H1 (cell line): ENCODE measurements around the gene NAALADL1. TPM values are rescaled to one million over a fixed set of nuclear protein-coding genes. Genes with fewer than 3 reads are reported as not detected.

Experiments used
- CTCF ChIA-PET: fragments of 300-600 bp; sonication (Branson Sonifier 250); formaldehyde crosslinking; loops from one replicate; lab custom pipeline; 2021; ENCODE audit not compliant: partially characterized antibody; lab: Charles Lee
- POLR2A ChIA-PET: fragments of 300-600 bp; sonication (Branson Sonifier 250); formaldehyde crosslinking; loops from one replicate; lab custom pipeline; 2021; ENCODE audit warnings: inconsistent platforms; ENCODE audit not compliant: partially characterized antibody; lab: Charles Lee
- DNase-seq, 2 experiments: peaks; one replicate each; pipeline versions ENCODE4 v3.0.0 to v3.0.0-alpha.2; 2010 to 2022; ENCODE audit warnings: low spot score in 2 of 2, low read depth in 1 of 2, mixed read lengths in 1 of 2
- FAIRE-seq: peaks from 2 replicates; lab custom pipeline; 2011; peaks lifted over from hg19 to GRCh38; lab: Jason Lieb, UNC
- H2AFZ ChIP-seq: 2 replicates; pipeline ENCODE4 v1.8.1; 2012; ENCODE audit warnings: low read length, inconsistent platforms
- H2AK5ac ChIP-seq: 2 replicates; pipeline ENCODE4 v1.6.1; 2013; ENCODE audit warnings: low read depth, low read length
- H2BK120ac ChIP-seq: replicated peaks from 2 replicates; pipeline ENCODE3; 2013; ENCODE audit warnings: low read depth, low read length, inconsistent platforms
- H2BK12ac ChIP-seq: 2 replicates; pipeline ENCODE4 v1.6.1; 2013; ENCODE audit warnings: low read depth, low read length
- H2BK15ac ChIP-seq: 2 replicates; pipeline ENCODE4 v1.6.1; 2013; ENCODE audit warnings: low read length
- H2BK20ac ChIP-seq: 2 replicates; pipeline ENCODE4 v1.6.1; 2013; ENCODE audit warnings: low read length
- H2BK5ac ChIP-seq: 2 replicates; pipeline ENCODE4 v1.6.1; 2013; ENCODE audit warnings: low read depth, low read length
- H3K14ac ChIP-seq: 2 replicates; pipeline ENCODE4 v1.6.1; 2013; ENCODE audit warnings: inconsistent platforms; ENCODE audit not compliant: insufficient read length
- H3K18ac ChIP-seq: 2 replicates; pipeline ENCODE4 v1.6.1; 2013; ENCODE audit warnings: low read length; ENCODE audit errors: extremely low read depth
- H3K23ac ChIP-seq: 2 replicates; pipeline ENCODE4 v1.6.1; 2013; ENCODE audit warnings: inconsistent platforms; ENCODE audit not compliant: insufficient read length
- H3K23me2 ChIP-seq: 2 replicates; pipeline ENCODE4 v1.6.1; 2013; ENCODE audit warnings: low read depth, low read length
- H3K27ac ChIP-seq: 2 replicates; pipeline ENCODE4 v1.6.1; 2011; ENCODE audit warnings: low read depth, low read length, inconsistent platforms
- H3K27me3 ChIP-seq, 4 experiments: replicated peaks in 1 of 4; 1 replicate in 1 of 4; 2 replicates in 3 of 4; pipeline versions ENCODE4 v1.6.1 to v1.8.1; 2011 to 2013; ENCODE audit warnings: low read length in 3 of 4, mild to moderate bottlenecking in 3 of 4, inconsistent platforms in 2 of 4, mixed read lengths in 2 of 4, moderate library complexity in 1 of 4; ENCODE audit not compliant: control insufficient read depth in 3 of 4, insufficient read depth in 3 of 4; ENCODE audit errors: extremely low read depth in 1 of 4
- H3K36me3 ChIP-seq, 4 experiments: 2 replicates each; pipeline versions ENCODE4 v1.6.1 to v1.8.1; 2011 to 2013; ENCODE audit warnings: mild to moderate bottlenecking in 4 of 4, low read length in 3 of 4, moderate library complexity in 2 of 4, control low read depth in 1 of 4, inconsistent platforms in 1 of 4; ENCODE audit not compliant: insufficient read depth in 4 of 4, control insufficient read depth in 2 of 4
- H3K4ac ChIP-seq: replicated peaks from 2 replicates; pipeline ENCODE3; 2013; ENCODE audit warnings: low read length, low read depth, mixed read lengths, inconsistent platforms; ENCODE audit not compliant: insufficient read length
- H3K4me1 ChIP-seq, 4 experiments: replicated peaks in 1 of 4; 1 replicate in 1 of 4; 2 replicates in 3 of 4; pipeline versions ENCODE4 v1.6.1 to v1.8.1; 2011 to 2013; ENCODE audit warnings: low read length in 3 of 4, inconsistent platforms in 2 of 4, mixed read lengths in 1 of 4; ENCODE audit not compliant: insufficient read depth in 4 of 4, control insufficient read depth in 3 of 4
- H3K4me2 ChIP-seq, 2 experiments: 2 replicates each; pipeline versions ENCODE4 v1.6.1 to v1.8.1; 2011 to 2013; ENCODE audit warnings: low read depth in 2 of 2, low read length in 2 of 2, control low read depth in 1 of 2, inconsistent platforms in 1 of 2, mild to moderate bottlenecking in 1 of 2; ENCODE audit not compliant: insufficient read depth in 1 of 2
- H3K4me3 ChIP-seq, 4 experiments: fragments of 200-600, 300-600 bp in 1 of 4; sonication (generic), shearing (Covaris generic), sonication (Bioruptor Twin) in 1 of 4; 2 replicates each; pipeline versions ENCODE4 v1.5.1 to v1.8.1; 2011 to 2016; ENCODE audit warnings: low read length in 4 of 4, low read depth in 3 of 4, control low read depth in 2 of 4, inconsistent platforms in 2 of 4, mild to moderate bottlenecking in 2 of 4, mixed read lengths in 1 of 4, moderate library complexity in 1 of 4; ENCODE audit not compliant: insufficient read depth in 2 of 4; ENCODE audit errors: extremely low read depth in 1 of 4
- H3K56ac ChIP-seq: replicated peaks from 2 replicates; pipeline ENCODE3; 2013; ENCODE audit warnings: low read depth, mild to moderate bottlenecking, mixed read lengths, low read length, inconsistent platforms; ENCODE audit not compliant: insufficient read length
- H3K79me1 ChIP-seq: 2 replicates; pipeline ENCODE4 v1.6.1; 2013; ENCODE audit warnings: low read depth, low read length, control low read depth
- H3K79me2 ChIP-seq, 2 experiments: 2 replicates each; pipeline versions ENCODE4 v1.6.1 to v1.8.1; 2012 to 2013; ENCODE audit warnings: low read length in 2 of 2, mild to moderate bottlenecking in 2 of 2, inconsistent platforms in 1 of 2; ENCODE audit not compliant: insufficient read depth in 2 of 2, control insufficient read depth in 1 of 2
- H3K9ac ChIP-seq, 4 experiments: replicated peaks in 1 of 4; 1 replicate in 1 of 4; 2 replicates in 3 of 4; pipeline versions ENCODE4 v1.6.1 to v1.8.1; 2011 to 2013; ENCODE audit warnings: low read depth in 3 of 4, low read length in 3 of 4, control low read depth in 2 of 4, mild to moderate bottlenecking in 2 of 4, moderate library complexity in 2 of 4, inconsistent platforms in 1 of 4; ENCODE audit errors: extremely low read depth in 1 of 4
- H3K9me3 ChIP-seq, 2 experiments: 2 replicates each; pipeline versions ENCODE4 v1.6.1 to v1.8.1; 2012 to 2013; ENCODE audit warnings: mild to moderate bottlenecking in 2 of 2, moderate library complexity in 2 of 2, control low read depth in 1 of 2, inconsistent platforms in 1 of 2, low read depth in 1 of 2, low read length in 1 of 2, mixed read lengths in 1 of 2; ENCODE audit not compliant: insufficient read depth in 2 of 2
- H4K20me1 ChIP-seq, 2 experiments: replicated peaks in 1 of 2; 2 replicates each; pipeline versions ENCODE3 to v1.8.1; 2011 to 2013; ENCODE audit warnings: inconsistent platforms in 2 of 2, low read length in 2 of 2, mild to moderate bottlenecking in 1 of 2; ENCODE audit not compliant: insufficient read depth in 2 of 2, control insufficient read depth in 1 of 2
- H4K5ac ChIP-seq: 2 replicates; pipeline ENCODE4 v1.6.1; 2013; ENCODE audit warnings: low read length, low read depth, mixed read lengths, inconsistent platforms; ENCODE audit not compliant: insufficient read length
- H4K8ac ChIP-seq: 2 replicates; pipeline ENCODE4 v1.8.0; 2013; ENCODE audit warnings: mild to moderate bottlenecking, moderate library complexity, low read length, inconsistent platforms; ENCODE audit not compliant: insufficient read depth; ENCODE audit errors: extremely low read depth
- H4K91ac ChIP-seq: replicated peaks from 2 replicates; pipeline ENCODE3; 2013; ENCODE audit warnings: low read length, mixed read lengths, inconsistent platforms; ENCODE audit not compliant: insufficient read length
- ASH2L ChIP-seq: fragments of 200-600, 300-600 bp; sonication (generic); IDR thresholded peaks from one replicate; pipeline ENCODE4 v1.7.1; 2017; ENCODE audit warnings: low read length
- BCL11A ChIP-seq, 2 experiments: IDR thresholded peaks; one replicate each; pipeline ENCODE4 v1.6.1; 2011; ENCODE audit warnings: low read depth in 2 of 2, low read length in 2 of 2, mild to moderate bottlenecking in 2 of 2
- CTBP2 ChIP-seq: IDR thresholded peaks from 2 replicates; pipeline ENCODE4 v1.7.0; 2011; ENCODE audit warnings: borderline replicate concordance, mild to moderate bottlenecking, moderate library complexity, mixed read lengths, low read length; ENCODE audit not compliant: insufficient read depth, insufficient read length
- HDAC2 ChIP-seq, 2 experiments: fragments of 300-600 bp in 1 of 2; sonication (generic) in 1 of 2; IDR thresholded peaks; 2 replicates each; pipeline ENCODE4 v1.6.1; 2011 to 2012; ENCODE audit warnings: low read depth in 2 of 2, low read length in 2 of 2, mild to moderate bottlenecking in 2 of 2, moderate library complexity in 2 of 2, borderline replicate concordance in 1 of 2, inconsistent platforms in 1 of 2
- HDAC6 ChIP-seq: IDR thresholded peaks from one replicate; pipeline ENCODE4 v1.7.1; 2012; ENCODE audit warnings: low read depth, mild to moderate bottlenecking, inconsistent platforms, low read length, moderate library complexity
- JUND ChIP-seq: IDR thresholded peaks from 2 replicates; pipeline ENCODE4 v1.6.1; 2011; ENCODE audit warnings: mild to moderate bottlenecking, improper control_type of control experiment, low read length
- PHF8 ChIP-seq: fragments of 200-600 bp; sonication (generic); conservative IDR thresholded peaks from 2 replicates; pipeline ENCODE4 v1.7.1; 2012; ENCODE audit warnings: low read depth, mild to moderate bottlenecking, inconsistent platforms, low read length, moderate library complexity
- SIN3A ChIP-seq, 2 experiments: IDR thresholded peaks in 1 of 2; conservative IDR thresholded peaks in 1 of 2; 2 replicates each; pipeline ENCODE4 v1.6.1; 2011 to 2012; ENCODE audit warnings: low read length in 2 of 2, improper control_type of control experiment in 1 of 2, low read depth in 1 of 2, mild to moderate bottlenecking in 1 of 2
- SRF ChIP-seq: IDR thresholded peaks from 2 replicates; pipeline ENCODE4 v1.6.1; 2011; ENCODE audit warnings: mild to moderate bottlenecking, low read depth, low read length, moderate library complexity
- TCF12 ChIP-seq: IDR thresholded peaks from 2 replicates; pipeline ENCODE4 v1.6.1; 2011; ENCODE audit warnings: low read depth, mild to moderate bottlenecking, low read length
- USF2 ChIP-seq: IDR thresholded peaks from 2 replicates; pipeline ENCODE4 v1.6.1; 2011; ENCODE audit warnings: low read length, improper control_type of control experiment
- YY1 ChIP-seq: IDR thresholded peaks from 2 replicates; pipeline ENCODE4 v1.6.1; 2011; ENCODE audit warnings: low read depth, mild to moderate bottlenecking, low read length
- WGBS, 2 experiments: shearing (Covaris generic) in 1 of 2; methylation state at CpG; one replicate each; pipeline versions ENCODE4 v1.1.6 to v1.1.7; 2013 to 2015; ENCODE audit warnings: low lambda C conversion rate in 2 of 2, mixed read lengths in 2 of 2, inconsistent platforms in 1 of 2, low coverage in 1 of 2, missing lambda C conversion rate in 1 of 2; ENCODE audit not compliant: insufficient replicate concordance in 2 of 2, insufficient coverage in 1 of 2, insufficient read length in 1 of 2; ENCODE audit errors: extremely low coverage in 1 of 2, missing lambda C conversion rate in 1 of 2; 5-methylcytosine and 5-hydroxymethylcytosine counted together
- polyA plus RNA-seq, 7 experiments: library from polyadenylated mRNA; depleted of rRNA in 3 of 7; stranded (reverse) in 5 of 7; unstranded in 2 of 7; fragments of >200 nt in 5 of 7; fragments of 200-250 nt in 2 of 7; gene quantifications; 1 replicate in 5 of 7; 2 replicates in 1 of 7; 4 replicates in 1 of 7; pipeline versions ENCODE4 v1.2.1 to v1.2.3, GENCODE V29; 2011 to 2013; ENCODE audit warnings: missing spikeins in 2 of 7, mixed read lengths in 2 of 7
- total RNA-seq: library from RNA; stranded (reverse); fragmentation: NEBNext Ultra II Directional; extraction: Animal tissue kit (Norgen Biotek cat#: 25700); gene quantifications from 2 replicates; pipeline ENCODE4 v1.2.1, GENCODE V29; 2021

Gene NAALADL1
- total and polyA plus RNA-seq, 2 of the 8 experiments (the other 6 are each of a cell fraction or from before 2014, with no cell fraction given): 7.5 to 9.9 TPM

GRCh38 chr11:64998141-64998540, 60.2 kb downstream of the NAALADL1 start:
- Histone ChIP-seq H4K91ac (no peak overlapping the region), H2AFZ (0 out of 2 replicates have a peak overlapping the region, but pooled peaks have one; percentile 81), H2BK12ac (no peak overlapping the region), H3K56ac (no peak overlapping the region), H3K4me3 (no peak overlapping the region), H2BK15ac (no peak overlapping the region), H4K20me1 (no peaks in the 10 kb centered on the region), H3K27me3 (no peaks in the 10 kb centered on the region), H3K4me1 (peaks cover 0 to 9% (median 1%) of the 10 kb centered on the region in 4 experiments; a peak in 2 of 7 replicates), H3K23ac (no peak overlapping the region), H2BK20ac (no peak overlapping the region; the same call in 1 of the 2 replicates), H2AK5ac (no peak overlapping the region), H4K8ac (no peak overlapping the region), H3K23me2 (no peaks in the 10 kb centered on the region), H3K79me2 (no peaks in the 10 kb centered on the region), H3K9ac (no peak overlapping the region), H3K36me3 (no peaks in the 10 kb centered on the region), H3K4me2 (no peak overlapping the region), H3K9me3 (no peaks in the 10 kb centered on the region), H2BK5ac (no peak overlapping the region), H3K27ac (no peak overlapping the region), H3K4ac (no peak overlapping the region), H2BK120ac (no peak overlapping the region), H3K79me1 (no peaks in the 10 kb centered on the region), H3K14ac (no peak overlapping the region), H4K5ac (no peak overlapping the region), H3K18ac (no peak overlapping the region)
- ChIA-PET CTCF (interaction anchor here (0.6 to 6.1 kb wide), 12 partner anchors 15 to 150 kb away, joined by 3 to 65 read pairs (median 4); partner anchors contain the start of genes ARL2 and SNX15), POLR2A (interaction anchor here (0.9 to 2.8 kb wide), 4 partner anchors 15 to 219 kb away, joined by 3 to 20 read pairs (median 5); partner anchors contain the start of genes ARL2, PPP2R5B and SF1)
- WGBS, 2 experiments: 81% methylated on average over 1 of the region's 1 CpG; no CpG with 5 or more reads in 1 of the 2 experiments
- no peak for DNase-seq
- FAIRE-seq: no peak
- TF ChIP-seq HDAC6 (no peak), YY1 (0 out of 2 replicates have a peak, but pooled peaks have one; percentile 32), CTBP2 (no peak), SIN3A (conservative IDR thresholded peaks at IDR 0.05 in 1 of 2, IDR thresholded peaks at IDR 0.05 in 1 of 2; ENCODE audit: low read depth in 1 of 2, low read length in 2 of 2) (no peak), TCF12 (no peak), SRF (peak; percentile 85), PHF8 (no peak), HDAC2 (IDR thresholded peaks at IDR 0.05; ENCODE audit: borderline replicate concordance in 1 of 2, low read depth in 2 of 2, low read length in 2 of 2) (no peak), USF2 (no peak), JUND (no peak), BCL11A (IDR thresholded peaks at IDR 0.05; ENCODE audit: low read depth in 2 of 2, low read length in 2 of 2) (no peak), ASH2L (no peak)
